ENCODE measurements around the gene RASA4B.
"Not testable (repeated sequence)": the region's sequence is repeated elsewhere in the genome, so short reads cannot be mapped to it uniquely, and the experiment has no call there.

Gene RASA4B

GRCh38 chr7:102473271-102473991, 44.1 kb downstream of the RASA4B start:
- DNase-seq (ENCODE audit: low read depth) = no peak

- no peak for DNase-seq (ENCODE audit: low read depth)
Measured at GRCh38 chr7:102472126-102473041, 45.2 kb downstream of the RASA4B start.

DNA sequence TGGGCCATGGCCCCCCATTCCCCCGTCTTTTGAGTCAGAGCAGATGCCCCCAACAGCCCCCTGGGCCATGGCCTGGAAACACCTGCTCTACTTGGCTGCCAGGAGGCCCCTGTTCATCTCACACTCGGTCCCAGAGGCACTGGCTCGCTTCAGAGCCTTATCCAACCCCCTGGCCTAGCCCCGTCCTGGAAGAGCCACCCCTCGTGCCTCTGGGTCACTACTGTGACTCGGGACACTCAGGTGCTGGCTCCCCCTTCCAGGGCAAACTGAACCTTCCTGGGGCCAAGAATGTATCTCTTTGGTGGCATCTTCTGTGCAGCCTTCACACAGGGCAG, 45.8 kb downstream of the RASA4B start:
- DNase-seq (ENCODE audit: low read depth) = no peak

DNA sequence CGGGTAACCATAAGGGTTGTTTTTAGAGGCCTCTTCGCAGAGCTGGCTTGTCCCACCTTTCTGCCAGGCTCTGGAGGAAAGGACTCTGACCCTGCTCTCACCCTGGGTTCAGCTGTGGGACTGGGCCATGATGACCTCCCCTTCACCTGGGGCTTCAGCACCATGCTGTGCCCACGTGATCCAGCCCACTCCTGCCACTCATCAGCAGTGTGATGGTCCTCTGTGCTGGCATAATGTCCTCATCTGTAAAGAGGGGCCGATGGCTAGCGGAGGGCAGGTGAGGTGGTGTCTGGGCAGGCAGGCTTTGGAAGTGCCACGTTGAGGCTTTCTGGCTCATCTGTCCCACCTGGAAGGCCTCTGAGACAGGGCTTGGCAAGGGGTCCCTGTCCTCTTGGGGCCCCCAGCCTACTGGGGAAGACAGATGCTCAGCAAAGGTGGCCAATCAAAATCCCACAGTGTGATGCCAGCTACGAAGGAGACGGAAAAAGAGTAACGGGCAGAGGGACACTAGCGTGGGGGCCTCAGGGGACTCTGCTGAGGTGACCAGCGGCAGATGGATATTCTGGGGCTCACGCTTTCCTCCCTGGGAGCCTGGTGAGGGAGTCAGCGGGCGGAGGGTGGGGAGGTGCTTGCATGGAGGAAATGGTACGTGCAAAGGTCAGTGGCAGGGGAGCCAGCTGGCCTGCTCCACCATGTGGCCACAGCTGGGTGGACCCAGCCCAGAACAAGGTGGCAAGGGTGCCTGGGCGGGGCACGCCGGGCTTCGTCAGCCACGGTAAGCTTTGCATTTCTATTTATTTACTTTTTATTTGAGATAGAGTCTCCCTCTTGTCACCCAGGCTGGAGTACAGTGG, 47.4 kb downstream of the RASA4B start:
- no peak for DNase-seq (ENCODE audit: low read depth)

GRCh38 chr7:102469351-102469971, 48.1 kb downstream of the RASA4B start:
- DNase-seq (ENCODE audit: low read depth) = no peak

DNA sequence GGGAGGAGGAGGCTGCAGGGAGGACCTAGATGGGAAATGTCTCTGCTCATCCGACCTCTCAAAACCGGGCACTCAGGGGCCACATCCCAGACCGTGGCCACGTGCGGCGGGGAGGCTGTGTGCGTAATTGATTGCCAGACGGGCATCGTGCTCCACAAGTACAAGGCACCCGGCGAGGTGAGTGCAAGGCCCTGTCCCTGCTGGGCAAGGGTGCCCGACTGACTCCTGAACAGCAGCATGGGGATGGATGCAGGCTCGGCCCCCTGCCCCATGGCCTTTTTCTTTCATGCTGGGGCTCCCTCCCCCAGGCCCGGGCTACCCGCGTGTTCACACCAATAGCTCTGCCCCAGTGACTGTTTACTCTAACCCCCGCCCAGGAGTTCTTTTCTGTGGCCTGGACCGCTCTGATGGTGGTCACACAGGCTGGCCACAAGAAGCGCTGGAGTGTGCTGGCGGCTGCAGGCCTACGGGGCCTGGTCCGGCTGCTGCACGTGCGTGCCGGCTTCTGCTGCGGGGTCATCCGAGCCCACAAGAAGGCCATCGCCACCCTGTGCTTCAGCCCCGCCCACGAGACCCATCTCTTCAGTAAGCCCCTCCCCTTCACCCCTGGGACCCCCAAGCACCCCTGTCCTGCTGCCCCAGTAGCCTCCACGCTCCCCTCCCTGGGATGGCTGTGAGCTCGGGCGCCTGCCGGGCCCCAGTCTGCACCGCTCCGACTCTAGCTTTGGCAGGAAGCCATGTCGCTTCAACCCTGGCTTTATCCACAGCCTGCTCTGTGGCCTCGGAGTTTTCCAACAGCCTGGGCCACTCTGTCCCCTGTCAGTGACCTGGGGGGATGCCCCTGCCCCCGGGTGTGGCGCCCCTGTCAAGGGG, 48.9 kb downstream of the RASA4B start:
- no peak for DNase-seq (ENCODE audit: low read depth)

DNA sequence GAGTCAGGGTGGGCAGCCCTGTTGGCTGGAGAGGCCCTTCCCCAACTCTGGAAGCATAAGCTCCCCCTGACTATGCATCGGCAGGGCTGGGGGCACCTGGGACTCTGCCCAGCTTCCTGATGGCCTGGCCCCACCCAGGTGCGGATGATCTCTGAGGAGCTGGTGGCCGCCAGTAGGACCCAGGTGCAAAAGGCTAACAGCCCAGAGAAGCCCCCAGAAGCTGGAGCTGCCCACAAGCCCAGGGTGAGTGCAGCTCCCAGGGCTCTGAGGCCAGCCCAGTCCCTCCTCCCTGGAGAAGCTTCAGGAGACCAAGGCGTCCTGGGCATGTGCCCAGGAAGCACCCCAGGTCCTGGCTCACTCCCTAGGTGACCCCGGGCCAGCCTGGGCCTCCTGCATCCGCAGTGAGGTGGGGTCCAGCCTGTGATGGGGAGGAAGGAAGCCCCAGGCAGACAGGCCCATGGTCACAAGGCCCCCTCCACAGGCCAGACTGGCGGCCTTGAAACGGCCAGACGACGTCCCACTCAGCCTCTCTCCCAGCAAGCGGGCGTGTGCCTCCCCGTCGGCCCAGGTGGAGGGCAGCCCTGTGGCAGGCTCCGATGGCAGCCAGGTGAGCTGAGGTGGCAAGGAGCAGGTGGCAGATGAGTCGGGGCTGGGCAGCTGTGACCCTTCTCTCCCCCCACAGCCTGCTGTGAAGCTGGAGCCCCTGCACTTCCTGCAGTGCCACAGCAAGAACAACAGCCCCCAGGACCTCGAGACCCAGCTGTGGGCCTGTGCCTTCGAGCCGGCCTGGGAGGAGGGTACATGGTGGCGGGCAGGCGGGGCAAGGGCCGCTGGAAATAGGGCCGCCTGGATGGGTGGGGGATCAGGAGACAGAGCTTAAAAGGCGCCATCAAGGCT, 49.7 kb downstream of the RASA4B start:
- no peak for DNase-seq (ENCODE audit: low read depth)

DNA sequence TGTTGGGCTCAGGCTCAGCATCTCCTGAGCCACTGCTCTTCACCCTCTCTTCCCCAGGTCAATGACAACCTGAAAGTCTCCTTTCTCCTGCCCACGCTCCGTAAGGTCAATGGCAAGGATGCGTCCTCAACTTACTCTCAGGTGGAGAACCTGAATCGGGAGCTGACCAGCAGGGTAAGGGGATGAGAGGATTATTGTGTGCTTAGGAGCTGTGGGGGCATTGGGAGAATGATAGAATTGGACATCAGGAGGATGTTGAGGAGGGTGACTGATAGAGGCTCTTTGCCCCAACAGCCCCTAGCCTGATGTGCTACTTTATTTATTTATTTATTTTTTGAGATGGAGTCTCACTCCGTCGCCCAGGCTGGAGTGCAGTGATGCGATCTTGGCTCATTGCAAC, 51.5 kb downstream of the RASA4B start:
- no peak for DNase-seq (ENCODE audit: low read depth)

DNA sequence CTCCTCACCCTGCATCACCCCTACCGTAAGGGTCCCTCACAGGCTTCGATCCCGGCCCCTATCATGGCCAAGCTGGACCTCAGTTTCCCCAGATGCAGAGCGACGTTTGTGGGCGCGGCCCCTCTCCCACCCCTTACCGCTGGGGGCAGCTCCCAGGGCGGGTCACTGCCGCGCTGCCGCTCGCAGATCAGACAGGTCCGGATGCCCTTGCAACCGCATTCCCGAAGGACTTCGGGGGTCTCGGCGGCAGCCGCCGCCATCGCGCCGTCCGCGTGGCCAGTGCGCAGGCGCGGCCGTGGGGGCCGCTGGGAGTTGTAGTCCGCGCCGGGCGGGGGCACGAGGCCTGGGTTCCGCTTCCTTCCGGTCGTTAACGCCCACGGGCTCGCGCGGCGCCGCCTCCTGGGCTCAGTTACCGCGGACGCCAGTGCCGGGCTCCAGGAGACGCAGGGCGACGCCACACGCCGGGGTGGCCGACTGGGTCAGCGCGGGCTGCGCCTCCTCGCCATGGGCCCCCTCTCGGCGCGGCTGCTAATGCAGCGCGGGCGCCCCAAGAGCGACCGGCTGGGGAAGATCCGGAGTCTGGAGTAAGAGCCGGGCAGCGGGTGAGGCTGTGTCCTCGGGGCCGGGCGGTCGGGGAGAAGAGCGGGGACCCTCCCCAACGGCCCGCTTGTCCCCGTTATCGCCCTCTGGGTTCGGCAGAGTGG, 52.8 kb downstream of the RASA4B start, which contains the start of the genes ALKBH4 and LRWD1:
Gene ALKBH4, minus strand, starts transcription at position 287 of the 704 bp plus-strand sequence. Its CDS starts 27 bp downstream, at position 260.
Gene LRWD1, plus strand, starts transcription at position 408 of the 704 bp plus-strand sequence. Its CDS starts 97 bp downstream, at position 505.
- peak; percentile 60 for DNase-seq (ENCODE audit: low read depth)

- no peak for DNase-seq (ENCODE audit: low read depth)
Measured at GRCh38 chr7:102463841-102464576, 53.6 kb downstream of the RASA4B start.

DNA sequence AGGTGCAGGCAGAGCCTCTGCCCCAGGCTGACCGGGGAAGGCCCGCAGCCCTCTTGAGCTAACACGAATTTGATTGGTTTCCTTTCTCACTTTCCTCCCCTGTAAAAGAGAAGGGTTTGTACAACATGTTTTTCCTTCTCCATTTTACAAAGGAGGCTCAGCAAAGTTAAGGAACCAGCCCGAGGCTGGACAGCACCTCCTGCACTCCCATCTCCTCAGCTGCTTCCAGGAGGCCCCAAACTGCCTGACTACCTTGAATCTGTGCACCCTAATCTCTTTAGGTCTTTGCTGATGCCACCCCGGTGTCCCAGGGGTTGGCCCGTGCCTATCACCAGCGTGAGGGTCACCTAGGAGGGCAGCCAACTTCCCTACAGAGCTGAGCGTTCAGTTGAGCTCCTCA, 57.1 kb downstream of the RASA4B start:
- no peak for DNase-seq (ENCODE audit: low read depth)

DNA sequence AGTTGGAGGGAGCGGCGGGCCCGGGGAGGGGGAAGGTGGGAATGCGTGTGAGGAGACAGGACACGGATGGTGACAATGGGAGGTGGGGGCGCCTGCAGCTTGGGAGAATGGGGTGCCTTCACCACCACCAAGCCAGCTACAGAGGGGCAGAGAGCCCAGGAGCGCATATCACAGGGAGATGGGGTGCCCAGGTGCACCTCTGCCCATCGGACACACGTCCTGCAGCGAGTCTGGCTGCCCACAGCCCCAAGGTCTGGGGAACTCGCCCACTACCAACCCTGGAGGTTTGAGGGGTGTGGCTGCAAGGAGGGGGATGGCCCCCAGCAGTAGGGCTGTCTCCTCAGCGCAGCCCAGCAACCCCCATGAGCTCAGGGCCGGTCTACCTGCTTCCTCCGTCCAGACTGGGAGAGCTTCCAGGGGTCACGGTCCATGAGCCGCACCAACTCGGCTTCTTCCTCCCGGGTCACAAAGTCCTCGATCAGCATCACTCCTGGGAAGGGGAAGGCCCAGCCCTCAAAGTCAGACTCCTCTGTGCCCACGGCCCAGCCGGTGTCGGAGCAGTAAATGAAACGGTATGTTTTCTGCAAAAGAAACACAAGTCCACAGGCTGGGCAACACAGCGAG, 58.2 kb downstream of the RASA4B start:
- DNase-seq (ENCODE audit: low read depth) = no peak

DNA sequence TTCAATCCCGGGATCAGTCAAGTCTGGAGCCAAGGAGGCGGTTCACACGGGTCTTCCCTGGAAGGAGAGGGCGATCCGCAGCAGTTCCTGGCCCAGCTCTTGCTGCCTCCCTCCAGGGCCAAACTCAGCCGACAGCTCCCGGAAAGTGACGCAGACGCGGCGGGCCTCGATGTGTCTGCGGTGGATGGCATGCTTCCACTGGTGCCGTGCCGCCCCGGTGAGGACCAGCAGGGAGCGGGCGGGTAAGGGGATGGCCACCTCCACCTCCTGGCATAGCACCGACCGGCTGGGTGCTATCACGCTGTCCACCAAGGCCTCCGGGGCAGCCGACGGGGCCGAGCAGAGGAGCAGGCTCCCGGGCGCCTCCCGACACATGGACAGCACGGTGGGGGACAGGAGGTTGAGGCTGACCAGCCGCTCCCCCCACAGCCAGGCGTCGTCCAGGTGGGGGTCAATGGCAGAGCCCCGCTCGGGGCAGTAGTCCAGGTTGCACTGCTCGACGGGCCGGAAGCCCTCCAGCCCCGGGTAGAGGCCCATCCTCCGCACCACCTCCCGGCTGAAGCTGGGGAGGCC, 60.1 kb downstream of the RASA4B start:
- DNase-seq (ENCODE audit: low read depth) = no peak

GRCh38 chr7:102456327-102456726, 61.2 kb downstream of the RASA4B start:
- DNase-seq (ENCODE audit: low read depth) = no peak

DNA sequence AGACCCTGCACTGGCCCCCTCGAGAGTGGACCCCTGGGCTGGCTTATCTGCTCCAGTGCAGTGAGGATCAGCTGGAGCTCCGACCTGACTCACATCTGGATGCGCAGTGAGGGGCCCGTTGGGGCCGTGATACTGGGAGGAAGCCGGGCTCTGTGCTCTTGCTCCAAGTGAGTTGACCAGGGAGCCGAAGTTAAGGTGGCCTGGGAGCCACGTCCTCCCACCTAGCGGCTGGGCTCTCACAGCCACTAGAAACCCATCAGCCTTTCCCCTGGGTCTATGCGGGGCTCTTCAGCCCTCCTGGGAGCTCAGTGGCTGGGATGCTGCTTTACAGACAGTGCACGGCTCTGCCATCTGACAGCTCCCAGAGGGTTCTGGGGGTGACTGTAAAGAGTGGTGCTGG, 62.0 kb downstream of the RASA4B start:
- DNase-seq (ENCODE audit: low read depth) = no peak

DNA sequence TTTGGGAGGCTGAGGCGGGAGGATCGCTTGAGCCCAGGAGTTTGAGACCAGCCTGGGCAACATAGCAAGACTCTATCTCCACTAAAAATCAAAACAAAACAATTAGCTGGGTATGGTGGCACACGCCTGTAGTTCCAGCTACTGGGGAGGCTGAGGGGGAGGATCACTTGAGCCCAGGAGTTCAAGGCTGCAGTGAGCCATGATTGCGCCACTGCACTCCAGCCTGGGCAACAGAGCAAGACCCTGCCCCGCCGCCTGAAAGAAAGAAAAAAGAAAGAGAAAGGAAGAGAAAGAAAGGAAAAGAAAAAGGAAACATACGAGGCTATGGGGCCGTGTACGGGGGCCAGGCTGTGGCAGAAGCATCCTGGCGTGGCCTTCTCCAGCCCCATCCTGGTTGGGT, 62.6 kb downstream of the RASA4B start:
- DNase-seq (ENCODE audit: low read depth) = not testable (repeated sequence)

GRCh38 chr7:102454468-102454867, 63.1 kb downstream of the RASA4B start:
- no peak for DNase-seq (ENCODE audit: low read depth)
